Activated CD4-positive, alpha-beta T cell treated with anti-CD3 and anti-CD28 coated beads, Interleukin-2, Interleukin-4, amounts not matched to agents 100 ng/mL and 50 ng/mL, durations not matched to agents 16 hours and 8 hours (primary cell): ENCODE measurements around the gene CCDC74B.
"Not testable (repeated sequence)": the region's sequence is repeated elsewhere in the genome, so short reads cannot be mapped to it uniquely, and the experiment has no call there.

Experiments used
- DNase-seq: peaks from one replicate; pipeline ENCODE4 v3.0.0-alpha.2; 2020; ENCODE audit warnings: low spot score

CCDC74B gene

DNA sequence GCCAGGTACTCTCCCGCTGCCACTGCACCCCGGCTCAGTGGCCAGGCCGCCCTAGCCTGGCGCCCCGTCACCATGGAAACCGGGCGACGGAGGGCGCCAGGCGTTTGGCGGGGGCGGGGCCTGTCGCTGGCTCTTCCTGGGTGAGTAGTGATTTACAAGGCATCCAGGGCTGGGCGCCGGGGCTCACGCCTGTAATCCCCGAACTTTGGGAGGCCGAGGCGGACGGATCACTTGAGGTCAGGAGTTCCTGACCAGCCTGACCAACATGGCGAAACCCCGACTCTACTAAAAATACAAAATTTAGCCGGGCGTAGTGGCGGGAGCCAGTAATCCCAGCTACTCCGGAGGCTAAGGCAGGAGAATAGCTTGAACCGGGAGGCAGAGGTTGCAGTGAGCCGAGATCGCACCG, at the start of gene CCDC74B:
TSS of gene CCDC74B (minus strand) at position 107 of the 409 bp plus-strand sequence. CDS start 116 bp downstream, outside the sequence.
- DNase-seq = peak; percentile 53

DNA sequence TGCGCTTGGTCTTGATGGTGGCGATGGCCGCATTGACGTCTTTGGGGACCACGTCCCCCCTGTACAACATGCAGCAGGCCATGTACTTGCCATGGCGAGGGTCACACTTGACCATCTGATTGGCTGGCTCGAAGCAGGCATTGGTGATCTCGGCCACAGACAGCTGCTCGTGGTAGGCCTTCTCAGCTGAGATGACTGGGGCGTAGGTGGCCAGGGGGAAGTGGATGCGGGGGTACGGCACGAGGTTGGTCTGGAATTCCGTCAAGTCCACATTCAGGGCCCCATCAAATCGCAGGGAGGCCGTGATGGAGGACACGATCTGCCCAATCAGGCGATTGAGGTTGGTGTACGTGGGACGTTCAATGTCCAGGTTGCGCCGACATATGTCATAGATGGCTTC, 48.9 kb upstream of the CCDC74B start:
- DNase-seq = not testable (repeated sequence)

DNA sequence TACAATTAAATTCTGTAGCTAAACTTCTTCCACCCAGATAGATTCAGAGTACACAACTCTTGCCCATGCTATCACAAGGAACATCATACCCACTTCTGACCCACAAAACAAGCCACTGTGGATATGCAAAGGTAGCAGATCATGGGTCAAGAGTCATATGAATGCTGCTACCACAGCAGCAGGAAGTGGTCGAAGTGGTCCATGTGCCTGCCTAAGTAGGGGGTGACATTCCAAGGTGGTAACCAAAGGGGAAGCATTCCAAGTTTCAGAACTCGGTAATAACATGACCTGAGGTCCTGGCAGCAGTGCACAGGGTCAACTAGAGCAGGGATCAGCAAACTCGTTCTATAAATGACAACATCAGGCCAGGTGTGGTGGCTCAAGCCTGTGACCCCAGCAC, 47.5 kb upstream of the CCDC74B start:
- DNase-seq = not testable (repeated sequence)

DNA sequence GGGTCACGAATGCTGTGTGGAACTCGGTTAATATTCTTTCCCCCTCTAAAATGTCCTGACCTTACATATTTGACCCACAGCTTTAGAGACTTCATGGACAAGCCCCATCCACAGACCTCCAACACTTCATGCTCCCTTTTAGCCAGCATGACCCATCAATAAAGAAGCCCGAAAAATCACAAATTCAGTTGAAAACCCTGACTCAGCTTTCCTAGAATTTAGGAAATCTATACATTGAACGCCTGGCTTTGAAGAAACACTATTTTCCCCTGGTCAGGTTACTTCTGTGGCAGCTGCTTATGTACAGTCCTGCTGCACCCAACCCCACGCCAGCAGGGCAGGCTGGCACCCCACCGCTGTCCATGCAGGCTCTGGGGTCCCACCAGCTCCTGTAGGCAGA, 46.4 kb upstream of the CCDC74B start:
- not testable (repeated sequence) for DNase-seq

DNA sequence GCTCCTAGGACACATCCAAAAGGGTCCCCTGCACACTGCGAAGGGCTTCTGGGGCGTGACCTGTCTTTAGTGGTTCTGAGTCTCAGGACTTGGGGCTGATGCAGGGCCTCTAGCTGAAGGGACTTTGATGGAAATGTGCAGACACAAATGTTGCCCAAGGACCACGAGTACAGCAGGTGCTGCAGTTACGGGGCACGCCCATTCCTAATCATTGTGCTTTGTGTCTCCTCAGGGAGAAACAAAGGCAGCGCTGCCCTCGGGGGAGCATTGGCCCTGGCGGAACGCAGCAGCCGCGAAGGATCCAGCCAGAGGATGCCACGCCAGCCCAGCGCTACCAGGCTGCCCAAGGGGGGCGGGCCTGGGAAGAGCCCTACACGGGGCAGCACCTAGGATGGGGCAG, 45.3 kb upstream of the CCDC74B start:
- DNase-seq = no peak

DNA sequence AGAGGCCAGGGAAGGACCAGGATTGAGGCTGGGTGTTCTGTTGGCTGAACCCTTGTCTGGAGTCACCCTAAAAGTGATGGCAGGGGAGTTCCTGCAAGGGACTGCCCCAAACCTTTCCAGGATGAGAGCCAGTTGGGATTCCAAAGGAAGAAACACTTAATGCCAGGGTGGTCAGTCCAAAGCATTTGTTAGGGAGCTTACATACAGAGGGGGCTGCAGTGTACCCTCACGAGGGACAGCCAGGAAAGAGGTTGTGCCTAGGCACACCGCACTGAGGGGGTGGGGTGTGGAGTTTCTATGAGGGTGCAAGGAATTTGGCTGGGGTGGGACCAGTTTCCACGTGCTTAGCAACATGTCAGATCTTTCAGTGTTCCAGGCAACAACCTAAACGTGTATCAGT, 44.0 kb upstream of the CCDC74B start:
- not testable (repeated sequence) for DNase-seq

DNA sequence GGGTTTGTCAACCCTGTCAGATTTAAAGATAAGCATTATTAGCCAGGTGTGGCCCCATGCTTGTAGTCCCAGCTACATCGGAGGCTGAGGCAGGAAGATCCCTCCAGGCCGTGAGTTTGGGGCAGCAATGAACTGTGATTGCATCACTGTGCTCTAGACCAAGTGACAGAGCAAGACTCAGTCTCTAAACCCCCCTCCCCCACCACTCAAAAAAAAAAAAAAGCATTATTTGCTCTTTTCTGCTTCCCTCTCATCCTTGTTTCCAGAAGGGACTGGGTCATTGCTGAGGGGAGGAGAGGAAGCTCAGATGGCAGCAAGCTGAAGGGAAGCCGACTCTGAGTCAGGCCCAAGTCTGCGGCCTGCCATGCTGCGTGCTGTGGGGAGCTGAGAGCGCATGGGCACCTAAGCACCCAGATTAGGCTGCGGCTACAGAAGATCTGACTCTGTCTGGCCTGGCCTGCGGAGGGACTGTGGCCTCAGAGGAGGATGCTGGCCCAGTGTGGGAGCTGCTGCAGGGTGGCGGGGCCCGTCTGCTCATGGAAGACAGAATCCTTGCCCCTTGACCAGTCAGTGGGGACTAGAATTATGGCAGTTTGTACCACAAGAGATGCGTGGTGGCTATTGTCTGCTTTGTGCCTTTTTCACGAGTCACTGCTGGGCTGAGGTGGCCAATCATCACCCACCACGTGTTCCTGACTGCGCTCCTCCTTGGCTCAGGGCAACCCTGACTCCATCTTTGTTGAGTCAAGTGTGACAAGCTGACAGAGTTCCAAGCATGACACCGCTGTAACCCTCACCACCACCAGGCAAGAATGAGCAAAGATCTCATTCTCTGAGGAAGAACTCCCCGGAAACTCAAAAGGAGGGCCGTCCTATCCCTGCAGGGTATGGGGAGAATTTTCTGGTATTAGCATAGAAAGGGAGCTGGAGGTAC, 43.2 kb upstream of the CCDC74B start:
- DNase-seq = not testable (repeated sequence)

DNA sequence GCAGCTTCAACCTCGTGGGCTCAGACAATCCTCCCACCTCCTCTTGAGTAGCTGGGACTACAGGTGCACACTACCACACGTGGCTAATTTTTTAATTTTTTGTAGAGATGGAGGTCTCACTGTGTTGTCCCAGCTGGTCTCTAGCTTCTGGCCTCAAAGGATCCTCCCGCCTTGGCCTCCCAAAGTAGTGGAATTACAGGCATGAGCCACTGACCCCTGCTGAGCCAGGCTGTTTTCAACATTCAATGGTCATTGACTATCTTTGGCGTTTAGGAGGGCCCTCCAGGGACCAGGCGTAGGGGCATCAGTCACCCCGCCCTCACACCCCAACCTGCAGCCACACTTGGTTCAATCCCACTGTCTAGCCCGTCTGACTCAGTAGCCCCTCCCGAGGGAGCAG, 42.4 kb upstream of the CCDC74B start:
- no peak for DNase-seq

DNA sequence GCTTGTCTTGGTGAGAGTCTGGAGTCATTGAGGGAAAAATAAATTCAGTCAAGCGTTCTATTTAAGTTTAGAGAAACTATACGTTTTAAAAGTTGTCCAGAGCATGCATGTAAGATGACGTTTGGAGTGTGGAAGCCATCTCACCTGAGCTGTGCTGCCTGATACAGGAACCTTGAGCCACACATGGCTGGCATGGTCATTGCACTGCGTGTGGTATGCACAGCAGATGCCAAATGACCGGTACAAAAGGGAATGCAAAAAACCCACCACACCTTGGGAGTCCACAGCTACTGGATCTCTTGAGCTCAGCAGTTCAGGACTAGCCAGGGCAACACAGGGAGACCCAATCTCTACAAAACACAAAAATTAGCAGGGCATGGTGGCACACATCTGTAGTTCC, 41.5 kb upstream of the CCDC74B start:
- DNase-seq = no peak

DNA sequence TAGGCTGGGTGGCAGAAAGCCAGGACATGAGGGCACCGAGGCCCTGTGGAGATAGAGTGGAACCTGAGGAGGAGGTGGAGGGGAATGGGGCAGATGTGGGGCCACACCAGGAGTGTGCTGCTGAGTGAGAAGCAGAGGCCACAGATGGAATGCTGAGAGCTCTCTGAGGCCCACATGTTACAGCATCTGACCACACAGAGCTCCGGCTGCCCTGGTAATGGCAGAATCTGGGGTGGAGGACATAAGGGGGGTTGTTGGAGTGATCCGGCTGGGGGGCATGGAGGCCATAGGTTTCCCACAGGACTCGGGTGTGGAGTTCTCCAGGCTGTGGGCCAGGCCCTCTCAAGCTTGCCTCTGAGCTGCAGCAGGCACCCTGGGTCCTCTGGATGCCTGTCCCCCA, 41.0 kb upstream of the CCDC74B start:
- no peak for DNase-seq

DNA sequence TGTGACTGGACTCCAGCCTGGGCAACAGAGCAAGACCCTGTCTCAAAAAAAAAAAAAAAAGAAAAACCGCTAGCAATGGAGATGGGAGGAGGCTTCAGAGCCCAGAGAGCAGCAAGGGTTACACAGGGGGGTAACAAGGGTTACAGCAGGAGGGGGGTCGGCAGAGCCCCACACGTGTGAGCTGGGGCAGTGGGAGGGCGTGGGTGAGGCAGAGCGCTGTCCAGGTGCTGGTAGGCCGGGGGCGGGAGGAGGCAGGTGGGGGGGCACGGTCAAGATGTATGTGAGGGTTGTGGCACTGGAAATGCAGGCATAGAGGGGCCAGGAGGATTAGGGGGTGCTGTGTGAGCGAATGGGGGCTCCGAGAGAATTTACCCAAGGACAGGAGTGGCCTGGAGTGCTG, 40.5 kb upstream of the CCDC74B start:
- no peak for DNase-seq

DNA sequence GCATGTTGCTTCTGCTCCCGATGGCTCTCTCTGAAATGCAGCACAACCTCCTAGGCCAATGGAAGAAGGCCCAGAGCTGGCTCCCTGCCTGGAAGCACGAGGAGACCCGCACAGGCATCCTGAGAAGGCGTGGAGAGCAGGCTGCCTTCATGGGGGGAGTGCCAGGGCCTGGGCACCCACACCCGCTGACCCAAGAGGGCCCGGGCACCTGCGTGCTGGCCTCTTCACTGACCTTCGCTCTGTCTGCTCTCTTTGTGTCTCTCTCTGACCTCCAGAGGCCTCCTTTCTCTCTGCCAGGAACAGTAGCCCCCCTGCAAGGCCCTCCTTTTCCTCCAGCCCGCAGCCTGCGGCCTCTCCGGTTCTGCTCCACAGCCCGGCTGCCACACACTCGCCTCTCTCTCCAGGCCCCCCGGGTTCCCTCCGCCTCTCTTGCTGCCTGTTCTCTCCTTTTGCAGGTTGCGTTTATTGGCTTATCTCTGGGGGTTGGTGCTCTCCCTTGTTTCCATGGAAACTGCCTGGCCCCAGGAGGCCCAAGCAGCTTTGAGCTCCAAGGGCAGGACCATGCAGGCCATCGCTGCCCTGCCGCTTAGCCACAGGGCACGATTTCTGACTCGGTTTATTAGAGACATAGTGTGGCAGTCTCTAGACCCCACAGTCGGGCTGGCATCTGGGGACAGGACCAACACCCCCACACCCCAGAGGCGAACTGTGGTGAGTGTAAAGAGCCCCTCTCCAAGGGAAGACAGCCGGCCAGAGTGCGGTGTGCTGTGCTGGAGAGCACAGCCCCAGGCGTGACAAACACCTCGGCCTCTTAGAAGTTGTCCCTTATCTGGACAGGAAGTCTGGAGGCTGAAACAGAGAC, 38.8 kb upstream of the CCDC74B start:
- no peak for DNase-seq

DNA sequence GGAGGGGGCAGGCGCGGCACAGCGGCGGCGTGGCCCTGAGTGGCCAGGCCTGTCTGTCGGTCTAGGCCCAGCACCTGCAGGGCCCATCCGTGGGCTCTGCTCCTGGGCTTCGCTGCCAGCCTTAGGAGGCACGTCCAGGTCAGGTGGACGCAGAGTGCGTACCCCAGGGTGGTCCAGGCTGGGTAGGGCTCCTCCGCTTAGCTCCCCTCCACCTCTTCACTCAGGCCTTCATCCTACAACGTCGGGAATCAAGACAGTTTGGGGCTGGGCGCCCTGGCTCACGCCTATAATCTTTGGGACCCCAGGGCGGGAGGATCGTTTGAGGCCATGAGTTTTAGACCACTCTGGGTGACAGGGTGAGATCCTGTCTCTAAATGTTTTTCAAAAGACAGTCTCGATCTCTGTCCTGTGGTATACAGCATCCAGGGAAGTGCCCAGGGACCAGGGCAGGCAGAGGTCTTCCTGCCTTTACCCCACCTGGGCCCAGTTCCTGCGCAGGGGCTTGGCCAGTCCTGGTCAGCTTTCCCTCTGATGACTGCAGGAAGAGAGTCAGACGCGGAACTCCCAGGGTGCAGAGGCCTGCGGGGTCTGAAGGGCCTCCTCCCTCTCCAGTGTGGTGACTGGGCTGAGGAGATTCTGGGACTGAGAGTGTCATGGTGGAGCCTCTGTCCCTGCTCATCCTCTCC, 38.1 kb upstream of the CCDC74B start:
- not testable (repeated sequence) for DNase-seq

DNA sequence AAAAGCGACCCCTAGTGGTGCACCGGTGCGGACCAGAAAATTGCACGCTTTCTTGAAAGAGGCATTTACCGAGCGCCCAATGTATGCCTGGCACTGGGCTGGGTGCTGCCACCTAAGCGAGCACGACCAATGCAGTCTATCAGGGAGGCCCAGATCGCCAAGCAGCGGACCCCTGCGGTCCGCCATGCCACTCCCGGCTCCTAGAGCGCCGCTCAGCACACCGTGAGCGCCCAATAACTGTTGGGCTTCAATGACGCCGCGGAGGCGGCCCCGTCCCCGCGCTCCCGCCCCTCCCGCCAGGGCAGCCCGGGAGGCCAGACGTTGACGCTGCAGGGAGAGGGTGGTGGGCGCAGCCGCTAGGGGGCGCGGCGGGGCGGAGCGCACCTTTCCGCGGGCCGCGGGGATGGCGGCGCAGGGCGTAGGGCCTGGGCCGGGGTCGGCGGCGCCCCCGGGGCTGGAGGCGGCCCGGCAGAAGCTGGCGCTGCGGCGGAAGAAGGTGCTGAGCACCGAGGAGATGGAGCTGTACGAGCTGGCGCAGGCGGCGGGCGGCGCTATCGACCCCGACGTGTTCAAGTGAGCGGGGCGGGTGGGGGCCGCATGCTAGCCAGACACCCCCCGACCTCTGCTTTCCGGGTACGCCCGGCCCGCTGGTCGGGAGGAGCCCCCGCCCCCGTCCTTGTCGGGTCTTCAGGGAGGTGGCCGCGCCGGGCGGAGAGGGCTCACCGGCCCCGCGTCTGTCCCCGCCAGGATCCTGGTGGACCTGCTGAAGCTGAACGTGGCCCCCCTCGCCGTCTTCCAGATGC, 37.2 kb upstream of the CCDC74B start, which contains the start of gene MZT2B:
TSS of gene MZT2B (plus strand) at position 383 of the 803 bp plus-strand sequence. CDS start at position 404, 21 bp downstream.
- peak; percentile 92 for DNase-seq

DNA sequence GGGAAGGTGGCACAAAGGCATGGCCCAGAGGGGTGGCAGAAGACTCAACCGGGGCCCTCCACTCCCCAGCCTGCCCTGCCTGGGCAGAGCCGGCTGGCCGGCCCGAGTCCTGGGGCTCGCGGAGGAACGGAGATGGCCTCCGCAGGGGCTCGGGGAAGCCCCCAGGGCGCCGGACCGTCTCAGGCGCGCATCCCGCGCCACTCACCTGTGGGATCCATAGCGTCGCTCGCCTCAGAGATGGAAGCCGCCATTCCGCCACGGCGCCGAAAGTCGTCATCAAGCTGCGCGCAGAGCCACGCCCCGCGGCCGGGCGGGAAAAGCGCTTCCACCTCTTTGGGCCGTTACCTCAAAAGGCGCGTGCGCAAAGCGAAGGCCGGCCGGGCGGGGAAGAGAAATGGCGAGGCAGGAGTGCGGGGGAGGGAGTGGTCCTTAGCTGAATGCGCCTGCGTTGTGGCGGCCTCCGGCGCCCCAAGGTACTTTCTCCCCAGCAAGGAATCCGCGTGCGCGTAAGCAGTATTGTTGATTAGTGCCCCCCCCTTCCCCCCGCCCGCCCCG, 36.5 kb upstream of the CCDC74B start, which contains the start of gene SMPD4:
TSS of gene SMPD4 (minus strand) at position 278 of the 555 bp plus-strand sequence. CDS start 5,010 bp downstream, outside the sequence.
- DNase-seq = peak; percentile 96

DNA sequence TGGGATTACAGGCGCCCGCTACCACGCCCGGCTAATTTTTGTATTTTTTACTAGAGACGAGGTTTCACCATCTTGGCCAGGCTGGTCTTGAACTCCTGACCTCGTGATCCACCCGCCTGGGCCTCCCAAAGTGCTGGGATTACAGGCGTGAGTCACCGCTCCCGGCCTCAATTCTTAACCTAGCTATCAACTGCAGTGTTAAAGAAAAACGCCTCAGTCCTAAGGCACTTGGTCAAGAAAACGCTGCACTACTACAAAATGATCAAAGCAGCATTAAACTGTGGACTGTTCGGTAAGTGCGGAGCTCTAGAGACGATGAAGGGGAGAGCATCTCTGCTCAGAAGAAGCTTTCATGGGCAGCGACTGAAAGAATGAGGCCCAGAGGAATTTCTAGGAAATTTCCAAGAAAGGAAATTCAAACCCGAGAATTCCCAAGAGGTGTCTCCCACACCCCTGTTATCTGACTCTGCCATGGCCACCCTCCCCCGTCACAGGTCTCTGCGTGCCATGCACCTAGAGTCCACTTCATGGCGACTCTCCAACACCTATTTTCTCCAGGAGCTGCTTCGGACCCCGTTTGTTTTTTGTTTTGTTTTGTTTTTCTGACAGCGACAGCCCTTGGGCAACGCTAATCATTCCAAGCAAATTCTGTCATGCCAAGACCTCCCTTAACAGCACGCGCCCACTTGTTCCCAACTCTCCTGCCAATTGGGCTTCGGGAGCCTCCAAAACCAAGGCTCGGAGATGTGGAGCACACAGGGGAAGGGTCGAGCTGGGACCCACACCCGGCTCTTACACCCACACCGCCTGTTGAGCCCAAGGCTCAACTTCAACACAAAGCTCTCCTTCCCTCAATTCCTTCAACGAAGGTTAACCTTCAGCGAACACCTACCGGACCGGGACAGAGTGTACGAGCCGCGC, 35.8 kb upstream of the CCDC74B start:
- not testable (repeated sequence) for DNase-seq

DNA sequence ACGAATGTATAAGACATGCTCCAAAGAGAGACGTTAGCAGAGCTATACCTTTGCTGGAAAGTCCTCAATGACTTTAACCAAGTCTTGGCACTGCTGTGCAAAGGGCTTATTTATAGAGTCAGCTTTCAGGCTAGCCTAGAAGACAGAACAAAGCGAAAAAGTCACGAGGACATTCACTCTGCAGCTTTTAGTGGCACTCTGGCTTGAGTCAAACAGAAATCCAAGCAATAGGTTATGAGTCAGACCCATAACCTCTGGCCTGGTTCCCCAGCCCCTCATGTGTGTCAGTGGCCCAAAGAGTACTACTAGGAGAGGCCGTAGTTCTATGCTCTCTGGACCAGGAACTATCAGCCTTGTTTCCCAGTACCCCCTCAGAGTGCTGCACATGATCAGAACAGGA, 30.0 kb upstream of the CCDC74B start:
- DNase-seq = peak; percentile 40

DNA sequence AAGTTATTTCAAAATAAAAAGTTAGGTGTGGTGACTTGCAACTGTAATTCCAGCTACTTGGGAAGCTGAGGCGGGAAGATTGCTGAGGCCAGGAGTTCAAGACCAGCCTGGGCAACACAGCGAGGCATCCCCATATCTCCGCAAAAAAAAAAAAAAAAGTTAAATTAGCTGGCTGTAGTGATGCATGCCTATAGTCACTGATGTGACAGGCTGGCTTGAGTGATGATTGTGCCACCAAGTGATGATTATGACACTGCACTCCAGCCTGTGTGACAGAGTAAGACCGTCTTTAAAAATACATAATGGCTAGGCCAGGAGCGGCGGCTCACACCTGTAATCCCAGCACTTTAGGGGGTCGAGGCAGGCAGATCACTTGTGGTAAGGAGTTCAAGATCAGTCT, 25.0 kb upstream of the CCDC74B start:
- no peak for DNase-seq

DNA sequence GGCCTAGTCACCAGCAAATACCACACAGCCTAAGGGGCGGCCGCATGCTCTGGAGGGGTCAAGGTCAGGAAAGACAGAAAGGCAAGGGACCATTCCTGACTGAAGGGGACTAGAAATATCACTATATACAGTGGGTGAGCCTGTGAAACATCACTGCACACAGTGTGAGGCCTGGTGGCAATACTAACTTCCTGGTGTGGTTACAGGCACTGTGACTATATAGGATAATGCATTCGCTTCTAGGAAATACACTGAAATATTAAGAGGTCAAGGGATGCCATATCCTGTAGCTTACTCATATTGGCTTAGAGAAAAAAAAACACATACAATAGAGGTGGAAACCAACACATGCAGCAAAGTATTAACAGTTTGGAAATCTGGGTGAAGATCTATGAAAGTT, 24.3 kb upstream of the CCDC74B start:
- not testable (repeated sequence) for DNase-seq

DNA sequence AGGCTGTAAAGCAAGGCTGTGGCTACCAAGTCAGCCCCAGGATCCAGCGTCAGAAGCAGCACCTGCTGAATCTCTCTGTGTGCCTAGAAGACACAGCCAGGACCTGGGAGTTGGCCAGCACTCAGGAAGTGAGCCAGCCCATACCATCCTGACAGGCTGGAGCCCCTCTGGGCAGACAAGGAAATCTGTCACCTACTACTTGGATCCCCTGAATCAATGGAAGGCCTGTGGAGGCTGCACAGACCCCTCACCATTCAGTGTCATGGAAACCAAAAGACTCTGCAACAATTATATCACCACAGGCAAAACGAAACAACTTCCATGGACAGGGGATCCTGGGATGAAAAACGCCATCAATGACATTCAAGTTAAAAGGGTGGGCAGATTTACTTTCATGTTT, 21.7 kb upstream of the CCDC74B start:
- not testable (repeated sequence) for DNase-seq
